ENCODE data around the gene RHOV. TPM values are rescaled to one million over a fixed set of nuclear protein-coding genes. Genes with fewer than 3 reads are reported as not detected.

RHOV gene
- total RNA-seq, 1 donor from 2014 or later = 0.09 TPM

Other genes with a start within 250 kb of the RHOV start
- 64.7 and 64.9 TPM in 2 replicates for gene RAD51, start 179.1 kb downstream of the RHOV start, total RNA-seq
- gene RMDN3, start 119.0 kb downstream of the RHOV start, total RNA-seq = 35.7 and 37.9 TPM in 2 replicates
- gene GCHFR, start 110.2 kb downstream of the RHOV start, total RNA-seq = 40.3 and 41.4 TPM in 2 replicates
- 0.89 and 1.4 TPM in 2 replicates for gene C15orf62, start 104.3 kb downstream of the RHOV start, total RNA-seq
- gene ZFYVE19, start 67.1 kb downstream of the RHOV start, total RNA-seq = 32.6 and 35.4 TPM in 2 replicates
- 41.5 and 43.2 TPM in 2 replicates for gene DNAJC17, start 66.8 kb downstream of the RHOV start, total RNA-seq
- not detected in 2 replicates for gene PPP1R14D, start 45.5 kb downstream of the RHOV start, total RNA-seq
- gene SPINT1, start 30.2 kb downstream of the RHOV start, total RNA-seq = 3.6 and 3.7 TPM in 2 replicates
- 15.6 and 16.8 TPM in 2 replicates for gene VPS18, start 20.2 kb upstream of the RHOV start, total RNA-seq
- gene DLL4, start 55.1 kb upstream of the RHOV start, total RNA-seq = not detected in 2 replicates
- gene CHAC1, start 79.2 kb upstream of the RHOV start, total RNA-seq = 2.7 and 3.6 TPM in 2 replicates
- 33.1 and 33.2 TPM in 2 replicates for gene INO80, start 242.0 kb upstream of the RHOV start, total RNA-seq